ENCODE measurements around the gene PEPD.

DNA sequence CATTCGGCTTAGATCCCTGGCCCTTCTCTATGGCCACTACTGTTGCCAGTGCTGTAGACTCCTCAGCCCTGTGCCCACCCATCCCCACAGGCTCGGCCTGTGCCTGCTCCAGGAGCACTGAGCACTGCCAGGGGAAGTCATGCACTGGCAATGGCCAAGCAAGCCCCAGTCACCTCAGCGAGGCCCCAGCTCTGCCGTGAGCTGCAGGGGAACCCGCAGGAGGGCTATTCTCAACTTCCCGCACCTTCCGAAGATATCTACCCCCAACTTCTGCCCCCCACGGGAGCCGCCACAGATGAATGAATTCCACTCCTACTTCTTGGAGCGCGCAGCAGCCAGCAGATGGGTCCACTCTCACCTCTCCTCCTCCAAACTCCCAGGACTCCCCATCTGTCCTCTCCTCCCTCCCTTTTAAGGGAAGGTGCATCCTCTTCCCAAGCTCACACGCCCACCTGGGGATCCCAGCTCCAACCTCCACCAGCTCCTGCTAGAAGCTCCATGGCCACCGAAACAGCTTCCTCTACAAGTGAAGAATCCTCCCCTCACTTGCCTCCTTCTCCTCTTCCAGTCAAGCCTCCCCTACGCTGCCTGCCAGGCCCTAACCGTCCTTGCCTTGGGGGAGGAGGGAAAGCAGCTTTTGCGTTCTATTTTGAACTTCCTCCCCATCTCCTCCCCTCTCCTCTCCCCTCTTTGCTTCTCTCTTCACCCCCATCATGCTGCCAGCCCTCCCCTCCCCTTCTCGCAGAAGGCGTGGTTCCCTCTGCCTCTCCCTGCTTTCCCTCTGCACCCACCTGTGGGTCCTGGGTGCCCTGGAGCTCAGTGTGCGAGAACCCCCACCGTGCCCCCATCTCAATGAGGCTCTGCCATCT lies 52.2 kb downstream of the PEPD start:
- TF ChIP-seq GATA2 (IDR thresholded peaks at IDR 0.05; ENCODE audit: low read depth, low read length) (no peak), GATA3 (IDR thresholded peaks at IDR 0.05; ENCODE audit: low read depth, low read length) (no peak)

Data from SH-SY5Y (cell line).